PFSK-1 (cell line): ENCODE measurements around the gene SNAI1.

Experiments
- POLR2AphosphoS5 ChIP-seq: IDR thresholded peaks from 2 replicates; pipeline ENCODE4 v1.6.1; 2012; ENCODE audit warnings: low read depth, mild to moderate bottlenecking, control low read depth, low read length, moderate library complexity
- SIN3A ChIP-seq: IDR thresholded peaks from 2 replicates; pipeline ENCODE4 v1.6.1; 2012; ENCODE audit warnings: mild to moderate bottlenecking, low read length, moderate library complexity, borderline replicate concordance; ENCODE audit not compliant: insufficient read depth
- TAF1 ChIP-seq: IDR thresholded peaks from 2 replicates; pipeline ENCODE4 v1.6.1; 2012; ENCODE audit warnings: low read length, control low read depth, borderline replicate concordance; ENCODE audit not compliant: insufficient read depth
- TF ChIP-seq, protein P1 (sequence below), 2 experiments: IDR thresholded peaks; 2 replicates each; pipeline versions ENCODE4 v1.6.1 to v1.8.0; 2011 to 2012; ENCODE audit warnings: low read depth in 2 of 2, low read length in 2 of 2, control low read depth in 1 of 2, inconsistent platforms in 1 of 2, mild to moderate bottlenecking in 1 of 2, moderate library complexity in 1 of 2; ENCODE audit not compliant: insufficient read depth in 1 of 2

DNA sequence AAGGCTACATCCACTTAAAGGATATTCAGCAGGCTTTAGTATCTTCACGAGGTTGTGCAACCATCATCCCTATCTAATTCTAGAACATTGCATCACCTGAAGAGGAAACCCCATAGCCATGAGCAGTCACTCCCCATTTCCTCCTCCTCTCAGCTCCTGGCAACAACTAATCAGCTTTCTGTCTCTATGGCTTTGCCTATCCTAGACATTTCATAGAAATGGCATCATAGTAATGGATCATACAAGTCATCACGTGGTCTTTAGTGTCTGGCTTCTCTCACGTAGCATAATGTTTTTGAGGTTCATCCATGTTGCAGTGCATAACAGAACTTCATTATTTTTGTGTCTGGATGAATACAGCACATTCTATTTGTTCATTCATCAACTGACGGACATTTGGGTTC is 20.5 kb downstream of the SNAI1 start:
- no peak for TF ChIP-seq POLR2AphosphoS5
- TF ChIP-seq, protein P1, sequence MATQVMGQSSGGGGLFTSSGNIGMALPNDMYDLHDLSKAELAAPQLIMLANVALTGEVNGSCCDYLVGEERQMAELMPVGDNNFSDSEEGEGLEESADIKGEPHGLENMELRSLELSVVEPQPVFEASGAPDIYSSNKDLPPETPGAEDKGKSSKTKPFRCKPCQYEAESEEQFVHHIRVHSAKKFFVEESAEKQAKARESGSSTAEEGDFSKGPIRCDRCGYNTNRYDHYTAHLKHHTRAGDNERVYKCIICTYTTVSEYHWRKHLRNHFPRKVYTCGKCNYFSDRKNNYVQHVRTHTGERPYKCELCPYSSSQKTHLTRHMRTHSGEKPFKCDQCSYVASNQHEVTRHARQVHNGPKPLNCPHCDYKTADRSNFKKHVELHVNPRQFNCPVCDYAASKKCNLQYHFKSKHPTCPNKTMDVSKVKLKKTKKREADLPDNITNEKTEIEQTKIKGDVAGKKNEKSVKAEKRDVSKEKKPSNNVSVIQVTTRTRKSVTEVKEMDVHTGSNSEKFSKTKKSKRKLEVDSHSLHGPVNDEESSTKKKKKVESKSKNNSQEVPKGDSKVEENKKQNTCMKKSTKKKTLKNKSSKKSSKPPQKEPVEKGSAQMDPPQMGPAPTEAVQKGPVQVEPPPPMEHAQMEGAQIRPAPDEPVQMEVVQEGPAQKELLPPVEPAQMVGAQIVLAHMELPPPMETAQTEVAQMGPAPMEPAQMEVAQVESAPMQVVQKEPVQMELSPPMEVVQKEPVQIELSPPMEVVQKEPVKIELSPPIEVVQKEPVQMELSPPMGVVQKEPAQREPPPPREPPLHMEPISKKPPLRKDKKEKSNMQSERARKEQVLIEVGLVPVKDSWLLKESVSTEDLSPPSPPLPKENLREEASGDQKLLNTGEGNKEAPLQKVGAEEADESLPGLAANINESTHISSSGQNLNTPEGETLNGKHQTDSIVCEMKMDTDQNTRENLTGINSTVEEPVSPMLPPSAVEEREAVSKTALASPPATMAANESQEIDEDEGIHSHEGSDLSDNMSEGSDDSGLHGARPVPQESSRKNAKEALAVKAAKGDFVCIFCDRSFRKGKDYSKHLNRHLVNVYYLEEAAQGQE (IDR thresholded peaks at IDR 0.05; ENCODE audit: insufficient read depth in 1 of 2, low read depth in 2 of 2, low read length in 2 of 2) = no peak
- TF ChIP-seq SIN3A = no peak
- no peak for TF ChIP-seq TAF1
